ENCODE data around the gene MRPL54.

DNA sequence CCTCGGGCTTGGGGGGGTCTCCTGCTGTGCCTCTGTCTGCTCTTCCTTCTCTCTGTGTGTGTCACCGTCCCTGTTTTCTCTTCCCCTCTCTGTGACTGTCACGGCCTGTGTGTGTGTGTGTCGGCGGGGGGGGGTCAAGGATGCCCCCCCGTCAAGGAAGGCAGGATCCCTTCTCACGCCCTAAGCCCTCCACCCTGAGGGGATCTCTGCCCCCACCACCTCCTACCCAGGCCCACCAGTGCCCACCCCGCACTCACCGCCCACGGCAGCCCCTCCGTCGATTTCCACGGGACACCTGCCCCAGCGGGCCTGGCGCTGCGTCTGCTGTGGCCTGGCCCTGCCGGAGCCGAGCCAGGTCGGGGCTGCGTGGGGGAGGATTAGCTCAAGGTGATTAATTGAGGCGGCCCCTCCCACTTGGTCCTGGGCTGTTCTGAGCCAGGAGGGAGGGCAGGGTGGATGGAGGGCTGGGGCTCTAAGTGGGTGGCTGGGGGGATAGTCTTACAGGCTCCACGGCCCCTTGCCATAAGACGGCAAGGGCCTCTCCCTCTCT, 9.5 kb downstream of the MRPL54 start, which contains the start of gene RAX2:
- TF ChIP-seq EZH2 (IDR thresholded peaks at IDR 0.05; ENCODE audit: low read length) = no peak
- TF ChIP-seq, protein P1, sequence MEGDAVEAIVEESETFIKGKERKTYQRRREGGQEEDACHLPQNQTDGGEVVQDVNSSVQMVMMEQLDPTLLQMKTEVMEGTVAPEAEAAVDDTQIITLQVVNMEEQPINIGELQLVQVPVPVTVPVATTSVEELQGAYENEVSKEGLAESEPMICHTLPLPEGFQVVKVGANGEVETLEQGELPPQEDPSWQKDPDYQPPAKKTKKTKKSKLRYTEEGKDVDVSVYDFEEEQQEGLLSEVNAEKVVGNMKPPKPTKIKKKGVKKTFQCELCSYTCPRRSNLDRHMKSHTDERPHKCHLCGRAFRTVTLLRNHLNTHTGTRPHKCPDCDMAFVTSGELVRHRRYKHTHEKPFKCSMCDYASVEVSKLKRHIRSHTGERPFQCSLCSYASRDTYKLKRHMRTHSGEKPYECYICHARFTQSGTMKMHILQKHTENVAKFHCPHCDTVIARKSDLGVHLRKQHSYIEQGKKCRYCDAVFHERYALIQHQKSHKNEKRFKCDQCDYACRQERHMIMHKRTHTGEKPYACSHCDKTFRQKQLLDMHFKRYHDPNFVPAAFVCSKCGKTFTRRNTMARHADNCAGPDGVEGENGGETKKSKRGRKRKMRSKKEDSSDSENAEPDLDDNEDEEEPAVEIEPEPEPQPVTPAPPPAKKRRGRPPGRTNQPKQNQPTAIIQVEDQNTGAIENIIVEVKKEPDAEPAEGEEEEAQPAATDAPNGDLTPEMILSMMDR (optimal IDR thresholded peaks at IDR 0.05 in 1 of 3, IDR thresholded peaks at IDR 0.05 in 1 of 3, conservative IDR thresholded peaks at IDR 0.05 in 1 of 3; ENCODE audit: extremely low read depth in 1 of 3, insufficient read depth in 2 of 3, low read length in 3 of 3) = no peak

All from keratinocyte (primary cell).